OCI-LY3 (cell line): ENCODE measurements around the gene GNB1.

Source experiments
- H2AFZ ChIP-seq: fragments of 200-600, 300-600 bp; shearing (Covaris generic); 2 replicates; pipeline ENCODE4 v1.6.0; 2014; ENCODE audit warnings: antibody characterized with exemption, low read depth, low read length
- H3K27ac ChIP-seq: fragments of 200-600, 300-600 bp; sonication (generic); 2 replicates; pipeline ENCODE4 v1.5.1; 2014; ENCODE audit warnings: mild to moderate bottlenecking, low read length, moderate library complexity, mixed read lengths
- H3K27me3 ChIP-seq: fragments of 200-600, 300-600 bp; sonication (generic); 2 replicates; pipeline ENCODE4 v1.6.1; 2014; ENCODE audit warnings: low read depth, low read length, mixed read lengths
- H3K36me3 ChIP-seq: fragments of 200-600, 300-600 bp; sonication (generic); replicated peaks from 2 replicates; pipeline ENCODE3; 2014; ENCODE audit warnings: low read depth, low read length, mixed read lengths
- H3K4me1 ChIP-seq: fragments of 300-600, 200-600 bp; sonication (generic); 2 replicates; pipeline ENCODE4 v1.6.1; 2014; ENCODE audit warnings: low read length, mixed read lengths
- H3K4me2 ChIP-seq: fragments of 200-600, 300-600 bp; sonication (generic); 2 replicates; pipeline ENCODE4 v1.6.1; 2014; ENCODE audit warnings: low read length, mixed read lengths
- H3K4me3 ChIP-seq: fragments of 300-600, 200-600 bp; sonication (generic); 2 replicates; pipeline ENCODE4 v1.5.1; 2014; ENCODE audit warnings: antibody characterized with exemption, mild to moderate bottlenecking, low read length, moderate library complexity
- H3K79me2 ChIP-seq: fragments of 300-600, 200-600 bp; shearing (Covaris generic); 2 replicates; pipeline ENCODE4 v1.6.1; 2014; ENCODE audit warnings: mild to moderate bottlenecking, low read length, mixed read lengths
- H3K9ac ChIP-seq: fragments of 300-600, 200-600 bp; shearing (Covaris generic); 2 replicates; pipeline ENCODE4 v1.6.0; 2014; ENCODE audit warnings: mild to moderate bottlenecking, low read length, moderate library complexity
- H3K9me3 ChIP-seq: fragments of 200-600, 300-600 bp; shearing (Covaris generic); 2 replicates; pipeline ENCODE4 v1.6.1; 2014; ENCODE audit warnings: low read length, mixed read lengths; ENCODE audit not compliant: insufficient read depth
- H4K20me1 ChIP-seq: fragments of 200-600, 300-600 bp; sonication (generic); 2 replicates; pipeline ENCODE4 v1.6.1; 2016; ENCODE audit warnings: low read length, mixed read lengths; ENCODE audit not compliant: insufficient read depth
- CTCF ChIP-seq: fragments of 200-600, 300-600 bp; sonication (generic); IDR thresholded peaks from 2 replicates; pipeline ENCODE4 v1.5.1; 2014; ENCODE audit warnings: antibody characterized with exemption, low read length, low read depth
- EZH2phosphoT487 ChIP-seq: fragments of 200-600 bp; shearing (Covaris generic); IDR thresholded peaks from 2 replicates; pipeline ENCODE4 v1.6.1; 2018; ENCODE audit warnings: antibody characterized with exemption, mixed run types, low read depth

Gene GNB1

GRCh38 chr1:1771096-1771495 lies 119.8 kb downstream of the GNB1 start:
- H3K79me2 ChIP-seq: peaks cover 100% of the 10 kb centered on the region
- H3K4me3 ChIP-seq: no peak overlapping the region
- H3K9ac ChIP-seq: no peak overlapping the region
- H3K36me3 ChIP-seq: peaks cover 52% of the 10 kb centered on the region
- no peak overlapping the region for H3K27ac ChIP-seq
- peaks cover 4% of the 10 kb centered on the region; the same call in 1 of the 2 replicates for H3K9me3 ChIP-seq
- TF ChIP-seq EZH2phosphoT487 (no peak), CTCF (no peak)
- H2AFZ ChIP-seq: no peak overlapping the region
- H3K4me1 ChIP-seq: peaks cover 13% of the 10 kb centered on the region
- H3K27me3 ChIP-seq: no peaks in the 10 kb centered on the region
- H4K20me1 ChIP-seq: peaks cover 27% of the 10 kb centered on the region
- H3K4me2 ChIP-seq: no peak overlapping the region

- peaks cover 4% of the 10 kb centered on the region; the same call in 1 of the 2 replicates for H3K9me3 ChIP-seq
- H2AFZ ChIP-seq: no peak overlapping the region
- peaks cover 100% of the 10 kb centered on the region for H3K79me2 ChIP-seq
- peaks cover 50% of the 10 kb centered on the region for H3K36me3 ChIP-seq
- peaks cover 18% of the 10 kb centered on the region for H4K20me1 ChIP-seq
- TF ChIP-seq EZH2phosphoT487: no peak
- TF ChIP-seq CTCF: no peak
- H3K27me3 ChIP-seq: no peaks in the 10 kb centered on the region
- no peak overlapping the region for H3K9ac ChIP-seq
- H3K27ac ChIP-seq: no peak overlapping the region
- H3K4me2 ChIP-seq: no peak overlapping the region
- peaks cover 3% of the 10 kb centered on the region for H3K4me1 ChIP-seq
- no peak overlapping the region for H3K4me3 ChIP-seq
Observed at GRCh38 chr1:1770102-1770501, 120.8 kb downstream of the GNB1 start.

- Histone ChIP-seq H3K27me3 (no peaks in the 10 kb centered on the region), H3K4me1 (no peaks in the 10 kb centered on the region), H3K27ac (no peak overlapping the region), H3K79me2 (peaks cover 99% of the 10 kb centered on the region), H2AFZ (no peak overlapping the region), H3K4me2 (no peak overlapping the region), H3K9me3 (peaks cover 4% of the 10 kb centered on the region; the same call in 1 of the 2 replicates), H3K9ac (no peak overlapping the region), H4K20me1 (peaks cover 21% of the 10 kb centered on the region), H3K4me3 (no peak overlapping the region), H3K36me3 (peaks cover 44% of the 10 kb centered on the region)
- TF ChIP-seq CTCF (no peak), EZH2phosphoT487 (no peak)
Observed at GRCh38 chr1:1768249-1768992, 122.5 kb downstream of the GNB1 start.

GRCh38 chr1:1764876-1765470 lies 125.9 kb downstream of the GNB1 start:
- no peaks in the 10 kb centered on the region for H3K9me3 ChIP-seq
- H4K20me1 ChIP-seq: peaks cover 22% of the 10 kb centered on the region
- no peak overlapping the region for H3K9ac ChIP-seq
- H3K36me3 ChIP-seq: peaks cover 42% of the 10 kb centered on the region
- no peak overlapping the region for H3K4me2 ChIP-seq
- TF ChIP-seq EZH2phosphoT487 (no peak), CTCF (no peak)
- no peaks in the 10 kb centered on the region for H3K4me1 ChIP-seq
- no peak overlapping the region for H3K4me3 ChIP-seq
- H2AFZ ChIP-seq: no peak overlapping the region
- H3K27me3 ChIP-seq: no peaks in the 10 kb centered on the region
- peaks cover 95% of the 10 kb centered on the region for H3K79me2 ChIP-seq
- H3K27ac ChIP-seq: no peak overlapping the region
